ENCODE results near the gene HS1BP3. TPM values are rescaled to one million over a fixed set of nuclear protein-coding genes. Genes with fewer than 3 reads are reported as not detected.

The HS1BP3 gene
- total RNA-seq, 1 donor: 23.0 TPM

DNA sequence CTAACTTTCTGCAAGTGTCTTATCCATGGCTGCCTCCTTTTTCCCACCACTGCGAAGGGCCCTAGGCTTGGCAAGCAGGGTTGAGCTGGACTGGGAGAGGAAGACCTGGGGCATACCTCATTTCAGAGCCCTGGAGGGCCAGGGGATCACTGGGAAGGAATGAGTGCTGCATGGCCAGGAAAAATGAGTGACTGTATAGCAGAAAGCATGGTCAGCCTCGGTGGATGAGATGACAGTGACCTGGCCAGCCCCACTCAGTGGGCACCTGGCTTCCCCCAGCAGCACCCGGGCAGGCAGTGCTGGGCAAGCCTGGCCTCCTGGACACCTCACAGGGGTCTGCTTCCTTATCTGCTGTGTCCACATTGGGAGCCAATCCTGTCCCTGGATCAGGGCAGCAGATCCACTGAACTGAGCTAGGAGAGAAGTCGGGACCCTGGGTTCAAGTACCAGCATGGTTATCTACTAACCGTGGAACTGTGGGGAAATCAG is 76.4 kb downstream of the HS1BP3 start:
- no peak for DNase-seq (ENCODE audit: low read depth)
- H3K4me3 ChIP-seq (ENCODE audit: low read depth, low read length): no peak overlapping the region
- no peak for TF ChIP-seq CTCF (IDR thresholded peaks at IDR 0.05; ENCODE audit: insufficient read depth, low read length)

GRCh38 chr2:20573620-20574422 is 77.1 kb downstream of the HS1BP3 start:
- TF ChIP-seq CTCF (IDR thresholded peaks at IDR 0.05; ENCODE audit: insufficient read depth, low read length): no peak
- peak; percentile 74 for DNase-seq (ENCODE audit: low read depth)
- no peak overlapping the region for H3K4me3 ChIP-seq (ENCODE audit: low read depth, low read length)

DNA sequence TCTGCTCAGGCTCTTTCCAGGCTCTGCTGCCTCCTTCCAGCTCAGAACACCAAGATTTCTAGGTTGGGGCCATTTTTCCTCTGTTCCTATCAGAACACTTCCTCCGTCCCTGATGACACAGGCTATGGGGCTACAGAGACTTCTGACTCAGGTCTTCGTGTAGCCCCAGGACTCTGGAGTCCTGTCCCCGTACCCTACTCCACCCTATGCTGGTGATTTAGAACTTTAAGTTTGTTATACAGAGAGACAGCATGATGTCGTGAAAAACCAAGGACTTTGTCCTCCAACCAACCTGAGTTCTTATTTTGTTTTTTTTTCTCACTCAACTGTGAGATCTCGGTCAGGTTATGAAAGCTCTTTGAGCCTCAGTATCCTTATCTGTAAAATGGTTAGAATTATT is 78.7 kb downstream of the HS1BP3 start:
- H3K4me3 ChIP-seq (ENCODE audit: low read depth, low read length): no peak overlapping the region
- no peak for TF ChIP-seq CTCF (IDR thresholded peaks at IDR 0.05; ENCODE audit: insufficient read depth, low read length)
- no peak for DNase-seq (ENCODE audit: low read depth)

DNA sequence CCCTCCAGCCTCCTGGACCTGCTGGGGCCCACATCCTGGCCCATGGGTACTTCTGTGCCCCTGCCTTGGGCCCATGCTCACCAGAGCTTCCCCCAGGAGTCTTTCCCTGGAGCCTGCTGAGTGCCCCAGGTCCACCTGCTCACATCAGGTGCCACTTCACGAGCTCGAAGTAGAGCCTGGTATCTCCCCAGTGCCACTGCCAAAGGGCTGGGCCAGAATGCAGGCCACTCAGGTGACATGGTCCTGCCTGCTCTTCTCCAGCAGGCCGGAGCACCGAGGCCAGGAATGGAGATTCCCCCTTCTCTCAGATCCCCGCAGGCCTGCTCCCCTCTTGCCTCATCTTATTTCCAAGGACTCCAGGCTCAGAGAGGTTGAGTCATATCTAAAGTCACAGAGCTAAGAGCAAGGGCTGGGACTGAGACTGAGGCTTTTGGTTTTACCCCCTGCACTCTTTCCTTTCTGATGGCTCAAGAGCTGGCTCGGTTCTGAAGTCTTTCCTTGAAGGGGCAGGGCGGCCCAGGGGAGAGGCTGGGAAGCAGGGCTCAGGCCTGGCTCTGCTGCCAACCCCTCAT is 79.2 kb downstream of the HS1BP3 start:
- H3K4me3 ChIP-seq (ENCODE audit: low read depth, low read length): no peak overlapping the region
- DNase-seq (ENCODE audit: low read depth): no peak
- TF ChIP-seq CTCF (IDR thresholded peaks at IDR 0.05; ENCODE audit: insufficient read depth, low read length): no peak

DNA sequence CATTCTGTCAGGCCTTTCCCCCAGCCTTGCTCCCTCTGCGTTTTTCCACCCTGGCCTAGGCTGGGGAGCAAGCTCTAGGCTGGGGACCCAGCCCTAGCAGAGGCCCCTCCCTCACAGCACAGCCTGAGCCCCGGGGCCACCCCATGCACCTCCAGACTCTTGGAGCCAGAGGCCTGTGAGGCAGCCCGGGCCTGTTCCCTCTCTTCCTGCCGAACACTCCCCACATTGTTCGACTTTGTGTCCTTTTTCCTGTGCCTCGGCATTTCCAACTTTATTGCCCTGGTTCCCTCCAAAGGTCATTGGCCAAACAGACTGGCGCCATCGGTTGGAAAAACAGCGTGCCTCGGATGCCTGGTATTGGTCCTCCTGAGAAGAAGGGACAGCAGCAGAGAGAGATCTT is 79.7 kb downstream of the HS1BP3 start:
- no peak overlapping the region for H3K4me3 ChIP-seq (ENCODE audit: low read depth, low read length)
- DNase-seq (ENCODE audit: low read depth): no peak
- TF ChIP-seq CTCF (IDR thresholded peaks at IDR 0.05; ENCODE audit: insufficient read depth, low read length): no peak

GRCh38 chr2:20570249-20570648 is 80.6 kb downstream of the HS1BP3 start:
- no peak for TF ChIP-seq CTCF (IDR thresholded peaks at IDR 0.05; ENCODE audit: insufficient read depth, low read length)
- no peak overlapping the region for H3K4me3 ChIP-seq (ENCODE audit: low read depth, low read length)
- no peak for DNase-seq (ENCODE audit: low read depth)

Measured in fibroblast of the aortic adventitia (primary cell).